SH-SY5Y (cell line): ENCODE results near the gene PRR20G.

Experiments used
- GATA2 ChIP-seq: IDR thresholded peaks from 2 replicates; pipeline ENCODE4 v1.6.1; 2011; ENCODE audit warnings: mild to moderate bottlenecking, low read depth, low read length
- GATA3 ChIP-seq: IDR thresholded peaks from 2 replicates; pipeline ENCODE4 v1.6.1; 2011; ENCODE audit warnings: low read depth, mild to moderate bottlenecking, low read length, moderate library complexity

DNA sequence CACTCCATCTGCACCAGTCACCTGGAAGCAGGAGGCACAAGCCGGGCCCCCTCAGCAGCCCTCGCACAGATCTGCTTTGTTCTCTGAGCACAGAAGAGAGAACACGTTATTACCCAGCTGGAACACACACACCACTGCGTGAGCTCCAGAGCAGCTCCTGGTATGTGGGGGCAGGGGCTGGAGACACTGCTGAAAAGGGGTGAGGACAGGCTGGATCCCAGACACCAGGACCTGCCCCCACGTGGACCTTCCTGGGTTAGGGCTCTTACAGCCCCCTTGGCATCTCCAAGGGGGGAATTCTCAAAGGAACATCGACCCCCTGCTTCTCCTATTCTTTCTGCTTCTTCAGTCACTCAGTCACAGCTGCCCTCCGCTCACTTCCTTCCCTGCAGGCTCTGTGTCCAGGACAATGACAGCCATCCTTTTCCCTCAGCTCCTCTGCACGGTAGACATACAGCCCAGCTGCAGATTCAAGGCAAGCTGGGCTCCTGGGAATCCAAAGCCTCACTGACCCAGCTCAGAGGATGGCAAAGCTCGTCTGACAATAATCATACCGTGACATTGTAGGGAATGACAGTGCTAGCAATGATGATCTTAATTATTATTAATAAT lies 33.7 kb downstream of the PRR20G start:
- TF ChIP-seq GATA2 (no peak), GATA3 (no peak)
